Skeletal muscle cell (primary cell): ENCODE results near the gene SFRP4.
"Not testable (repeated sequence)": the region's sequence is repeated elsewhere in the genome, so short reads cannot be mapped to it uniquely, and the experiment has no call there.

Source experiments
- DNase-seq: peaks from one replicate; pipeline ENCODE4 v3.0.0-alpha.2; 2010; ENCODE audit warnings: low read depth
- H3K4me3 ChIP-seq: 2 replicates; pipeline ENCODE4 v1.5.1; 2011; ENCODE audit warnings: low read depth, mild to moderate bottlenecking, control low read depth, low read length, moderate library complexity

SFRP4 gene

DNA sequence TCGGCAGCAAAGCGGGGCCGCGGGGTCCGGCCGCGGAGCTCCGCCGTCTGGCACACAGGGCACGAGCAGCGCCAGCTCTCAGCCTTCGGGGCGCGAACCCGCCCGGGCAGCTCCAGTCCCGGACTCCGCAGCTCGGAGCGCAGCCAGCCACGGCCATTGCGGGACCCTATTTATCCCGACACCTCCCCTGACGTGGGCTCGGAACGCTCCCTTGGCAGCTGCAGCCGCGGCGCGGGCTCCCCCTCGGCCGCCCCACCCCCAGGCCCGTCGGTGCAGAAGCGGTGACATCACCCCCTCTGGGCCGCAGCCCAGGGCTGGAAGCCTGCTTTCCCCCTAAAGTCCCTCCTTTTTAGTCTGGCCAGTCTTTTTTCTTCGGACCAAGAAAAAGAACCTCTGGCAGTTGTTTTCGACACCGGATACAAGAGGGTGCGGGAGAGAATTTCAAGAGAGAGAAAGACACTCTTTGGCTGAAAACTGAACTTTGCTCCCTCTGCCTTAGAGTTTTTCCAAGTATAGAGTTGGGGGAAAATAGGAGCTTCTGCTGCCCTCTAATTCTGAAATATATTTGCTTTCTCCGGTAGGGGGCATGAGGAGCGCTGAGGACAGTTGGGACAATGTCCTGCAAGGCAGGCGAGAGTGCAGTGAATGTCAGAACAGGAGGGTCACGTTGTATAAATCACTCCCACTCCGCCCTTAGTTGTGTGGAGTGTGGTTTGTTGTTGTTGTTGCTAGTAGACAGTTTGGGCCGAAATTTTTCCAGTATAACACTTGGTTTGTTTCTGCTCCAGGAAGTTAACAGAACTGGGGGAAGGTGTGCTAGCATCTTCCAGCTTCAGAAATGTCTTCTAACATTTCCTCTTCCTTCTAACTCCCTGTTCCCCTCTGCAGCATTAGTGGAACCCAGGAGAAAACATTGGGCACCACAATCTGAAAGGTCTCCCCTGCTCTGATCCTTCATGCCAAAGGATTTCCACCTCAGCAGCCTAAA lies at the start of gene SFRP4:
SFRP4 (minus strand) TSS at position 145 of the 988 bp plus-strand sequence. CDS start 280 bp downstream, outside the sequence.
- H3K4me3 ChIP-seq, result peak within 1 kb of the TSS; percentile 41
- no peak for DNase-seq

DNA sequence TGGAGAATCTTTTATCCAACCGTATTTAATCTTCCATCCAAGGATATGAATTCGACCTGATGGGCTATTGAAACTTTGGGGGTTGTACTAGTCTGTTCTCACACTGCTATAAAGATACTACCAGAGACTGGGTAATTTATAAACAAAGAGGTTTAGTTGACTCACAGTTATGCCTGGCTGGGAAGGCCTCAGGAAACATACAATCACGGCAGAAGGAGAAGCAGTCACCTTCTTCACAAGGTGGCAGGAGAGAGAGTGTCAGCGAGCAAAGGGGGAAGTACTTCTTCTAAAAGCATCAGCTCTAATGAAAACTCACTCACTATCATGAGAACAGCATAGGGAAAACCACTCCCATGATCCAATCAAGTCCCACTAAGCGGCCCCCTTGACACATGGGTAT lies 47.6 kb upstream of the SFRP4 start:
- DNase-seq, result no peak
- H3K4me3 ChIP-seq, result no peak overlapping the region

DNA sequence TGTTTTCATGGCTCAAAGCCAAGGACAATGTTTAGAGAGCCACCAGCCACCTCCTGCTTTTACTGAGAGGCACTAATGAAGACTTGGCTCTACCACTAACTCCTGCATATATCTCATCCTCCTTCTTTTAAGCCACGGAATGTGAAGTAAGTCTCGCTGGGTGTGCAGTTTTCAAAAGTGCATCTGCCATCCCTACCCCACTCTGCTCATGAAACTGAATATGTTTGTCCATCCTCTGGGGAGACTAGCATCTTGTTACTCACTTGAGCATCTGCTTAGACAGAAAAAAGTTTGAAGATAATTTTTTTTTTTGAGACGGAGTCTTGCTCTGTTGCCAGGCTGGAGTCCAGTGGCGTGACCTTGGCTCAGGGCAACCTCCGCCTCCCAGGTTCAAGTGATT lies 44.6 kb upstream of the SFRP4 start:
- DNase-seq, result no peak
- H3K4me3 ChIP-seq, result no peak overlapping the region

DNA sequence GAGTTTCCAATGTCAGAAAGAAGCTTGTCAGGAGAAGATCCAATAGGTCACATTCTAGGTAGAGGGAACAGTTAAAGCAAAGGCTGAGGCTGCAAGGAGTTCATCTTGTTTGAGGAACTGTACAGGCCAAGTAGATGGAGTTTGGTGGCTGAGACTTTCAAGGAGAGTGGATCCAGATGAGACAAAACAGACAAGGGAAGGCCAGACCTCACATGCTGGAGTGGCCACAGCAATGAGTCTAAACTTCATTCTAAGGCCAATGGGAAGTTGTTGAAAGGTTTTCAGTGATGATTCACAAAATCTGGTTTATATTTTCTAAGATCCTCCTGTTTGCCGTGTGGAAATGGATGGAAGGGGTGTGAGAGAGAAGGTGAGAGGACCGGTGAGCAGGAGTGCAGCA lies 43.9 kb upstream of the SFRP4 start:
- no peak overlapping the region for H3K4me3 ChIP-seq
- DNase-seq, result no peak

DNA sequence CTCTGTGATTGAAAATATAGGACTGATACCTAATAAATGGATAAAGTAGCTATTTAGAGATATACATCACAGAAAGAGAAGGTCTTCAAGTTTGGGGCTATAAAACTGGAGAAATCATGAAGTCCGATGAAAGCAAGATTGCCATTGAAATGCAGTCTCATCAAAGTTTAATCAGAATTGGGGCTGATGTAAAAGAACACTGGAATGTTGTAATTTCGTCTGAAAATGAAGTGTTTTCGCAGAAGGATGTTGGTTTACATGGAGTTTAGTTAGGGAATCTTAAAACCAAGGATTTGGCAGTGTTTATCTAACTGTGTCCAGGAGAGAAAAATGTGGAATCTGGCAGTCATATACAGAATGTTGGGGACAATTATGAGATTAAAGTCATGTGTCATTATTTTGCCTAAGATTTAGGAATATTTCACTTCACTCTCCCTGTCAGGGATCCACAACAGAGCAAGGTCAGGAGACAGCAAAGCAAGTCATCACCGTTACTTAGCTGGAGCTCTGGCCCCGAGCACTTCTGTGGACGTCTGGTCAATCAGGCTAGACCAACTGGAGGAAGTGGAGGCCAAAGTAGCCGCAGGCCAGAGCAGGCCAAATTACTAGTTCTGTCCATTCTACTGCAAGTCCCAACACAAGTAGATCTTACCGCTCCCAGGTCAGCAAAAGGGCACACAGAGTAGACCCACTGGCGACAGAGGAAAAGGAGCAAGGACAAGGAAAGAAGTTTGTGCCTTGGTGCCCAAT lies 40.8 kb upstream of the SFRP4 start:
- H3K4me3 ChIP-seq, result no peak overlapping the region
- DNase-seq, result no peak

DNA sequence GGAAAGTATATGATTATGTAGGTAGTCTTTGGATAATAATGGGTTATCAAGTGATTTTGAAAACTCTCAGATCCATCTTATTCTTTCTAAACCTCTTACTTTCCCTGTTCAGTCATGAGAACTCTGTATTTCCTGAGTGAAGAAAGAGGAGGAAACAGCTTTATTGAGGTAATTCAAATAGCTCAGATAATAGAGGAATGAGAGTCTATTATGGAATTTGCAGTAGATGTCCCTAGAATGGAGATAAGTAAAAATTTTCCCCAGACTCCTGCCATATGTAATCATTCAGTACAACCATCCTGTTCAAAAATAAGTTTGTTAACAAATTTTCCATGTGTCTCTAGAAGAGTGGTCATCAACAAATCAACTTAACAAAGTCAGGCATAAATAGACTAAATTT lies 40.2 kb upstream of the SFRP4 start:
- no peak for DNase-seq
- no peak overlapping the region for H3K4me3 ChIP-seq

DNA sequence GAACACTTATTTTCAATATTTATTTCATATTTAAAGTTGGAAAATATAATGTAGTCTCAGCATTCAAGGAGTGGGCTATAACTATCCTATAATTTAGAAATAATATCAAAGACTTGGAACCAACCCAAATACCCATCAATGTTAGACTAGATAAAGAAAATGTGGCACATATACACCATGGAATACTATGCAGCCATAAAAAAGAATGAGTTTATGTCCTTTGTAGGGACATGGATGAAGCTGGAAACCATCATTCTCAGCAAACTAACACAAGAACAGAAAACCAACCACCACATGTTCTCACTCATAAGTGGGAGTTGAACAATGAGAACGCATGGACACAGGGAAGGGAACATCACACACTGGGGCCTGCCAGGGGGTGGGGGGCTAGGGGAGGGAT lies 37.6 kb upstream of the SFRP4 start:
- not testable (repeated sequence) for H3K4me3 ChIP-seq, DNase-seq

DNA sequence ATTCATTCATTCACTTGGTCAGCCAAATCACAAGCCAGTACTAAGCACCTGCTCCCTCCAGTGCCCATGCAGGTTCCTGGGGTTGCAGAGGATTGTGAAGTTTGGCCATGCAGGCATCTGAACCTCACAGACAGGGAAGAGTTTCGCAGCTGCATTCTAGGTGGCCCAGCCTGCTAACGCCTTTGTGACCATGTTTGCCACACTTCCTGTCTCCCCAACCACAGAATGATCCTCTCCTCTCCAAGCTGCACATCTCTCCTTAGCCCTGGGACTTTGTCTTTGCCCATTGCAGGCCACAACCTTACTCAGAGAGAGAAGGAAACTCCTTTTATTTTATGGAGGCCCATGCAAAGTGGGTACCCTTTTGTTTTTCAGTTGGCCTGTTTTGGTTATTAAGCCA lies 35.6 kb upstream of the SFRP4 start:
- H3K4me3 ChIP-seq, result no peak overlapping the region
- DNase-seq, result no peak

DNA sequence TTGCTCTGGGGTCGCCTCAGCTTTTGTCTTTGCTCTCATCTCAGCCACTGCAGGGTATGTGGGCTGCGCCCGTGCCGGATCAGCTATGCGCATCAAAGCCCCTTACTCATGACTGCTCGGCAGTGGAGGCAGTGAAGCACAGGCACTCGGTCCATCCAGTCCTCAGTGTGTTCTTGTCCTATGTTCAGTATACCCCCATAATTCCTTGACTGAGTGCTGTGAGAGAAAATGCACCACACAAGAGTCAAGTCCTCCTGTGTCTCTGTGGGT lies 31.3 kb upstream of the SFRP4 start:
- no peak overlapping the region for H3K4me3 ChIP-seq
- no peak for DNase-seq

DNA sequence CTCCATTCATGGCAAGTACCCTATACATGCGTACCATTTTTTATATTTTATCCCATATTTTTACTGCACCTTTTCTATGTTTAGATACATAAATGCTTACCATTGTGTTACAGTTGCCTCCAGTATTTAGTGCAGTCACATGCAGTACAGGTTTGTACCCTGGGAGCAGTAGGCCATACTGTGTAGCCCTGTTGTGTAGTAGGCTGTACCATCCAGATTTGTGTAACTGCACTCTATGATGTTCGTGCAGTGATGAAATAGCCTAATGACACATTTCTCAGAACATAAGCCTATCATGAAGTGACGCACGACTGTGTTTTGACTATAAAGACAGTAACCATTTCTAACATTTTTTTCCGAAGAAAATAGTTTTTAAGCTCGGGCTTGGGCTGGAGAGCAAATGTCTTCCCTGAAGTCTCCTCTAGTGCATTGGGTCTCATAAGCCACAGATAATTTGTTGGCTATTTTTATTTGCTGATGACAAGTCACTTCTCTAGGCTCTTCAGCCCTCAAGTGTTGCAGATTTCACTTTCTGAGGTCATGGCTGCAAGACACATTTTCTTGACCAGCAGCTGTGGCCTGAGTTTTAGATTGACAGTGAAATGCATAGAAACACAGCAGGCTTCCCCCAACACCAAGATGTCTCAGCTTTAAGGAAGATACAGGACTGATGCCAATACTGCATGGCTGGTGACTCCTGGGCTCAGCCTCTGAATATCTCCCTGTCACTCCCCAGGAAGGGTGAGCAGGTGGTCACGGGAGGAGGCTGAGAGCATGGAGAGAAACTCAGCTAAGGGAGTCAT lies 30.7 kb upstream of the SFRP4 start:
- DNase-seq, result no peak
- no peak overlapping the region for H3K4me3 ChIP-seq

DNA sequence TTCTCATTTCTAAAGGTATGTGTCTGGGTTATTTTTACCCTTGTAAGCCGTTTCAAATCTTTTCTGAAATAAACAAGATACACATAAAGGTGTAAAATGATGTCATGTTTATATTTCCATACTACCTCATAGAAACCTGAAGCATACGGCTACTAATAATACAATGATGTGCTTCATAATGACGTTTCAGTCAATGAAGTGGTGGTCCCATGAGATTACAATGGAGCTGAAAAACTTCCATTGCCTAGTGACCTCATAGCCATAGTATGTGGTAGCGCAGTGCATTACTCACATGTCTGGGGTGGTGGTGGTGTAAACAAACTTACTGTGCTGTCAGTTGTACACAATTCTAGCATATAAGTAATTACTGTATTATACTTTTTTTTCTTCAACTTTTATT lies 28.7 kb upstream of the SFRP4 start:
- DNase-seq, result peak; percentile 24
- no peak overlapping the region for H3K4me3 ChIP-seq

DNA sequence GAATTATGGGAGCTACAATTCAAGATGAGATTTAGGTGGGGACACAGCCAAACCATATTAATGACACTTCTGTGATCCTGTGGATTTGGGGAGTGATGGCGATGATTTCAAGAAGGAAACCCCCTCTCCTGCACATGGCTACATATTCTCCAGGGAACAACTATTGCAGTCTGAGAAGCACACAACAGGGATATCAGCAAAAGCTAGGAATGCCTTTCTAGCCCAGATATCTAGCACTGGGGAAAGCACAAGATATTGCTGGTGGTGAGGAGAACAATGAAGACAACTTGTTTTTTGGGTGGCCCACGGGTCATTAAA lies 28.1 kb upstream of the SFRP4 start:
- H3K4me3 ChIP-seq, result no peak overlapping the region
- DNase-seq, result no peak

DNA sequence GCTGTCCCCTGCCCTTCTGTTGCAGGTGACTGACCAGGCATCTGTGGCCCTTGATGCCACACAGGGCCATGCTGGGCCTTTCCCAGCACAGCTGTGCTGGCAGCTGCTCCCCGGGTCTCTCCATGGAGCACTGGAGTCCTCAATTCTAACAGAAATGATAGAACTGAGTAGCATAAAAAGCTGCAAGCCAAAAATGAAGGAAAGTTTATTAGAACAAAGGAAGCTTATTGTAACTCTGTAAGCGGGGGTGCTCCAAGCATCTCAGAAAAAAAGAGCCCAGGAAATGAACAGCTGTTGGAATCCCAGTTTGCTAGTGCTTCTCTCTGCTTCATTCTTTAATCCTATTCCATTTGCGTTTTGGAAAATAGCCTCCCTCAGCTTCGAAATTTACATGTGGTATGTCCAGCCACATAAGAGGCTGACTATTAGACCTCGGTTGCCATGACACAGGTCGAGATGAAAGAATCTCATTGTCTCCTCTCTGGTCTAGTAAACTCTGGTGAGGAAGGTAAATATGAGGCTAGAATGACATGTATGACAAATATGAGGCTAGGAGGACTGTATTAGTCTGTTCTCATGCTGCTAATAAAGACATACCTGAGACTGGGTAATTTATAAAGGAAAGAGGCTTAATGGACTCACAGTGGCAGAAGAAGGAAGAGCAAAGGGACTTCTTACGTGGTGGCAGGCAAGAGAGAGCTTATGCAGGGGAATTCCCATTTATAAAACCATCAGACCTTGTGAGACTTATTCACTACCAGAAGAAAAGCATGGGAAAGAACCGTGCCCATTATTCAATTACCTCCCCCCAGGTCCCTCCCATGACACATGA lies 27.5 kb upstream of the SFRP4 start:
- H3K4me3 ChIP-seq, result no peak overlapping the region
- no peak for DNase-seq

DNA sequence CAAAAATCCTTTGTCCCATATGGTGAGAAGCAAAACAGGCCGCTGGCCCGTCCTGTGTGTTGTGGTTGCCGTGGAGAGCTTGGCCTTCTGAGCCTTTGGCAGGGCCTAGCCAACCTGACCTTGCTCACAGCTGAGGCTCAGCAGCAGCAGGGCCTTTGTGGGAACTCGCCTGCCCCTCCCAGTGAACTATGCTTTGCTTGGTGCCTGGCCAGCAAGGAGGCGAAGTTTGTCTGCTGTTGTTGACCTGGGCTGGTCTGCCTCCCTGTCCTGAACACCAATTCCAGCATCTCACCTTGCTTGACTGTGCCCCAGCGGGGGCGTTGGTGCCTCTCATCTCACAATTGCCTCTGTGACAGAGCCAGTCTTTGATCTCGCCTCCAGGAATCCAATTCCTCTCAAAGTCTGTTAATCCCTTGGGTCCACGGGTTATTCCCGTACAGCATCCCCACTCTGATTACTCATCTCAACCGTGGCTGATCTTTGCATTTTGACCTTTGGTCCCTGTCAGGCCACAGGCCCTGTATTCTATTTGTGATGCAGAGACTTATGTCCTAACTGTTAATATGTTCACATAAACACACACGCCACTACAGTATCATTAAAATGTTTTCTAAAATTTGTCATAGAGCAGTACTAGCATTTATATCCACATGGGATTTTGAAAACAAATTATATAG lies 26.5 kb upstream of the SFRP4 start:
- H3K4me3 ChIP-seq, result no peak overlapping the region
- peak; percentile 20 for DNase-seq

DNA sequence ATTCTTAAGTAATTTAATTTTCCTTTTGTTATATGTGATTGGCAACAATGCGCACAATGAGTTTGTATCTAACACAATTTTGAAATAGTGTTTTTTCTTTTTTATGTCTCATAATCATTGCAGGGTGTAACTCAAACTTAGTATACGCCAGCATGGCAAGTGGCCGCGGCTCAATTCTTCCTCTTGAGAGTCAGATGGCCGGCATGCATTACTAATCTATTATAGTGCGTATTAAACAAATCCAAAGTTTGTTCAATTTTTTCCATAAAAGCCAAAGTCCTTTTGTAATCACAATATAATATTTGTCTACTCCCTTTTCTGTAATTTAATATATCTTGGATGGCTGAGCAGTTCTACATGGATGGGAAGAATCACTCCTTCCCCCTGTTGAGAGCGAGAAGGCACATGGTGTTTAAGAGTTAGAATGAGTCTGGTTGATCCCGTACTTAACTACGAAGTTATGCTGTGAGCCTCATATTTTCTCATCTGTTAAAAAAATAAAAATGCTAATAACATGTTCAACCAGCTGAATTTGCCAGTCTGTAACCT lies 16.5 kb upstream of the SFRP4 start:
- no peak overlapping the region for H3K4me3 ChIP-seq
- DNase-seq, result no peak

DNA sequence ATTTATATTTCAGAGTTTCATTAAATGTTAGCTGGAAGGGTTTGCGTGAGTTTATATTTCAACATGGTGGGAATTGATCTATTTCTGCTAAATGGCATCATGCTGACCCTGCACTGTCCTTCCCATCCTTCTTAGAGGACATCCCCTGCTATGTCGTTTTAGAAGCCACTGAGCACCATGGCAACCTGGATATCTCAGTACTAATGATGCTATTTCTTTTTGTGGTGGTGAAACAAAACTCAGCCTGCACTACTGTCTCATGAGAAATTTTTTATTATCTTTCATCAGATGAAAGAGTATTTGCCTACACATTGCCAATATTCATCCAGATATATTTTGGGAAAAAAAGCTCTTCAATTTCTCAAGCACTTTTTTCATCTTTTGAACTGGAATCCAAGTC lies 15.9 kb upstream of the SFRP4 start:
- DNase-seq, result no peak
- H3K4me3 ChIP-seq, result no peak overlapping the region

DNA sequence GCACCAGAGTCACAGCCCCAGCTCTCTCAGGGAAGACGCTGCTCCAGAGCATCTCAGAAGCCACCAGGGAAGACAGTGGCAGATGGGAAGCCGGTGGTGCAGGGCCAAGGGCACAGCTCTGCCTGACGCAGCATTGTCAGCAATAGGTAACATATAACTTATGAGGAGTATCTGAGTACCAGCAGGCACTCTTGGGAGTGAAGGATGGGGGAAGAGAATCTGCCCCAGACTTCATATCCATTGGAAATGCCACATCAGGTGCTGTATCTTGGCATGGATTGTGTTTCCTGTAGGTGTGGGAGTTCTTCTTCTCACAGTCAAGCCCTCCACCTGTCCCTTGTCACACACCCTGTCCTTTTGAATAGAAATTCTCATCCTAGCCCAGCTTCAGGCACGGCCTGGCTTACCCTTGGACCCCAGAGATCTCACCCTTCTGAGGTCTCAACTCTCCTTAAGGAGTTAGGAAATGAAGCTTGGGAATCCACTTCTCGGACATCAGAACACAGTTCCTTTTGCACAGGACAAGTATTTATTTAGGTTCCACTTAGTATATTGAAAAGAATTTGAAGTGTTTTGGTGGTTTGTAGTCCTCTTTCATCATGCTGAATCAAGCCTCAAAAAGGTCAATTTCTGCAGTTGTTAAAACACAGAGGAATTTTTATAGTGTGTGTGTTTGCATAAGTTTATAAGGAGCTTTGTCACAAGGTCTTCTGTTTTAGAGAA lies 13.8 kb upstream of the SFRP4 start:
- no peak for DNase-seq
- H3K4me3 ChIP-seq, result no peak overlapping the region

DNA sequence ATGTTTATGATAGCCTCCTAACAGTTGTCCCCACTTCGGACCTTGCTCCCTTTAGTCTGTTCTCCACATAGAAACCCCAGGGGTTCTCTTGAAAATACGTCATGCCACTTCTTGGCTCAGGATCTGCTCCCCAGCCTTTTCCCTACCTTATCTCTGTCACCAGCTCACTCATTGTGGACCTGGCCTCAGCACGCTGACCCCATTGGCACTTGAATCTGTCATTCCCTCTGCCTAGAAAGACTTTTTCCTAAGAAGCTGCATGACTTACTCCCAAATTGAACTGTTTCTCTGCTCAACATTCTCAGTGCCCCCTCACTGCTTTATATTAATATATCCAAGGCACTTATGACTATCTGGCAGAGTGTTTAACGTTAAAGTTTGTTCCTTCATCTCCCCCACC lies 12.3 kb upstream of the SFRP4 start:
- no peak overlapping the region for H3K4me3 ChIP-seq
- DNase-seq, result no peak
